Occipital lobe (tissue), 2 donors: ENCODE results near the gene CYP2E1. TPM values are rescaled to one million over a fixed set of nuclear protein-coding genes. Genes with fewer than 3 reads are reported as not detected.
"Not testable (repeated sequence)": the region's sequence is repeated elsewhere in the genome, so short reads cannot be mapped to it uniquely, and the experiment has no call there.

ENCODE experiments used
- DNase-seq: peaks from one replicate; lab custom pipeline; 2025; lab: John Stamatoyannopoulos, UW
- total RNA-seq: library from RNA; depleted of rRNA; stranded (reverse); fragments of >200 nt; gene quantifications from one replicate; pipeline ENCODE4 v1.2.3, GENCODE V29; 2014

Gene CYP2E1
- total RNA-seq, 1 donor from 2014 or later, result 10.5 TPM

DNA sequence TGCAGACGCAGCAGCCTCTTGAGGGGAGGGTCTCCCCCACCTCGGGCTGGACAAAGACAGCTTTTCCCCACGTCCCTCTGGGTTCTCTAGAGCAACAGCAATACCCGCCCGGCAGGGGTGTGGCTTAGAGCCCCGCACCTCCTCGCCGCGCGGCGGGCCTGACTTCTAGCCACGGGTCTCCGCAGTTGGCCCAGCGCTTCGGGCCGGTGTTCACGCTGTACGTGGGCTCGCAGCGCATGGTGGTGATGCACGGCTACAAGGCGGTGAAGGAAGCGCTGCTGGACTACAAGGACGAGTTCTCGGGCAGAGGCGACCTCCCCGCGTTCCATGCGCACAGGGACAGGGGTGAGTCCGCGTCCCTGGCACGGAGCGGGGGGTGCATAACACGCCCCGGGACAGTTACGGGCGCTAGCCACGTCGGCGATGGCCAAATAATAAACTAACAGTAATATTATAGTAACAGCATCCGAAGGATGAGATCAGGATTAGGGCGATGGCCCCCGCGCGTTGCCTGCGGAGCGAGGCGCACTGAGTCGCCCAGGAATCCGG is 1.2 kb downstream of the CYP2E1 start:
- DNase-seq, result no peak

DNA sequence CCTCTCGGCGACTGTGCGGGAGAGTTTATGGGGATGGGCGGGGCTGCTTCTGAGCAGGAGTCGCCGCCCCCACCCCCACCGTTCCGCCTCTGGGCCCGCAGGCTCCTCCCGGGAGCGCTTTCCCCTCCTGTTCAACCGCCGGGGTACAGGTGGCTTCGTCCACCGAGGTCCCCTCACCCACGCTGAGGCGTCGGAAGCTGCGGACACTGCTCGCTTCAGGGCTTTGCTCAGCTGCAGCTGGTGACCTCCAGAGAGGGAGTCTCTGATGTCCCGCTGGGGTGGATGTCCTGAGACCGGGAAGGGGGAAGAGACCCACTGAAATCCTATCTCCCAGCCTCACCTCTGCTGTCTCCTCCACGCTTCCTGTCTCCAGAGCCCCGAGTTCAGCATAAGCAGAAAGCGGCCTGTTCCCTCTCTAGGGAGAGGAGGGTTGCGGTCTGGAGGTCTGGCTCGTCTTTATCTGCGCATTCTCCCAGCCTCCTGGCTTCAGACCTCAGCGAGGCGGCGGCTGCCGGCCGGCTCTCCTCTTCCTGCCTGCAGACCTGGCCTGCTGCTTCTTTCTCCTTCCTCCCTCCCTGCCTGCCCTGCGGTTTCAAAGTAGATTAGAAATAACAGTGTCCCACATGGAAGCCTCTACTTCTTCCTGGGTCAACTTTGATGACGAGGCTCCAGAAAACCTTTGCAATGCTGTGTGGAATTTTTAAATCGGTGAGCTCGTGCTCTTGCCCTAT is 1.8 kb downstream of the CYP2E1 start:
- no peak for DNase-seq

DNA sequence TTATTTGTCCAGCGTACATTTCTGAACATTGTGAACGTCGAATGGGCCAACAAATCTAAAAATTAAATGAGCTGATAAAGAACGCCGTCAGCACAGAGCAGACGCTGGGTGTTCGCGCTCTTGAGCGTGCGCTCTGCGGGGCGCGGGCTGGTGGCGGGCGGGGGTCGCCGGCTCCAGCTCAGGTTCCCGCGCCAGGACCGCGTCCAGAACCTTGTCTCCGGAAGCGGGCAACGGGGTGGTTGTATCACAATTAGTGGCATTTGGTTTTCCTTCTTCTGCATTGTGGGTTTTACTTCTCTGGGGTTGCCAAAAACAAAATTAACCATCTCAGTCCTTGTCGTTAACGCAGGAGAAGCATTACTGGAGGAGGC is 2.4 kb downstream of the CYP2E1 start:
- no peak for DNase-seq

DNA sequence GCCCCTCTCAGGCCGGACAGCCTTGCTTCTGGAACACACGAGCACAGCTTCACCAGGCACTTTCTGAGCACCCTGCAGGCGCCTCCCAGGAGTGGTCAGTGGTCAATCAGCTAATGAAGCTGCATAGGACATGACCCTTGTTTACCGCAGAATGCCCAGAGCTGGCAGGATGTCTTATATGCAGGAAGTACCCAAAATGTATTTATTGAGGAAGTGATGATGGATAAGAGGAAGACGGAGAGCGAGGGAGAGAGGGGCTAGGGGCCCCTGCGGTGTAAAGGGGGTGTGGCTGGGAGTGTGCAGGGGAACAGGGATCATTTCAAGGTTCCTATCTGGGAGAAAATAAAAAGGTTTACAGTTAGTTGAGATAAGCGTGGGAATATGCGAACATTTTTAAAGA is 3.3 kb downstream of the CYP2E1 start:
- no peak for DNase-seq

DNA sequence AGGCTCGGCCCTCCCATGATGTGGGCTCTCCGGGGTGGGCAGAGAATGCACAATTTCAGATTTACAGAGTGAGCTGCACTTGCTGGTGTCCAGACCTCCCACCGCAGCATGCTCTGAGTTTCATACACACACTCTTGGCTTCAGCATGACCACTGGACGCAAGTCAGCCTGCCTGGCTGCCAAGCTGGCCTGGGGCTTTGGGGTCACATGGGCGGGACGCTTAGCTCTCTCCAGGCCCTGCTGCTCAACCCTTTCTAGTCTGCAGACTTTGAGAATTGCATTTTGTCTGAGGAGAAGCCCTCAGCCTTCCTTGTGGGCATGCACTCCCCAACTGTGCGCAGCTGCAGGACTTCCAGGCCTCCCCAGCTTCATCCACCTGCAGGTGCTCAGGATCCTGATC is 5.7 kb downstream of the CYP2E1 start:
- DNase-seq, result no peak

DNA sequence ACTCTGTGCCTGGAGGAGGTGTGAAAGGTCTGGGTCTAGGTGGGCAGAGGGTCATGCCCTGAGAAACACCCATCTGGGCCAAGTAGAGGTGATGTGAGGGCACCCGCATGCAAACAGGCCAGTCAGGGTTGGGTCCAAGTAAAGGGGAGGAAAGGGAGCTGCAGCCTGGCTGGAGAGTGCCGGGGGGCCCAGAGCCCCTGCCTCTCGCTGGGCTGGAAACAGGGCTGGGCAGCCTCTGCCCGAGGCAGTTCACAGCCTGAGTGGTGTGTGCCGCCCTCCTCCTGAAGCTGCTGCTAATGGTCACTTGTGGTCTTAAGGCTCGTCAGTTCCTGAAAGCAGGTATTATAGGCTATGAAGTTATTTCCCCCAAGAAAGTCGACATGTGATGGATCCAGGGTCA is 7.3 kb downstream of the CYP2E1 start:
- DNase-seq, result no peak

DNA sequence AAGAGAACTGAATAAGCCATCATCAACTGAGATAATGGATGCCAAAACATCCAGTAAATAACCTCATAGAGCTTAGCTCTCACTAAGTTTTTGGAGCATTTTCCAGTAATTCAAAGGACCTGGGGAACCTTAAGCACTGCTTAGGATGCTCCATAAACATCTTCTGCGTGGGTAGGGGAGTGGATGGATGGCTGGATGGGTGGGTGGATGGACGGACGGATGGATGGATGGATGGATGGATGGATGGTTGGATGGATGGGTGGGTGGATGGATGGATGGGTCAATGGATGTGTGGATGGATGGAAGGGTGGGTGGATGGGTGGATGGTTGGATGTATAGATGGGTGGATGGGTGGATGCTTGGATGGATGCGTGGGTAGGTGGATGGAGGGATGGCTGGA is 9.0 kb downstream of the CYP2E1 start:
- DNase-seq, result no peak

DNA sequence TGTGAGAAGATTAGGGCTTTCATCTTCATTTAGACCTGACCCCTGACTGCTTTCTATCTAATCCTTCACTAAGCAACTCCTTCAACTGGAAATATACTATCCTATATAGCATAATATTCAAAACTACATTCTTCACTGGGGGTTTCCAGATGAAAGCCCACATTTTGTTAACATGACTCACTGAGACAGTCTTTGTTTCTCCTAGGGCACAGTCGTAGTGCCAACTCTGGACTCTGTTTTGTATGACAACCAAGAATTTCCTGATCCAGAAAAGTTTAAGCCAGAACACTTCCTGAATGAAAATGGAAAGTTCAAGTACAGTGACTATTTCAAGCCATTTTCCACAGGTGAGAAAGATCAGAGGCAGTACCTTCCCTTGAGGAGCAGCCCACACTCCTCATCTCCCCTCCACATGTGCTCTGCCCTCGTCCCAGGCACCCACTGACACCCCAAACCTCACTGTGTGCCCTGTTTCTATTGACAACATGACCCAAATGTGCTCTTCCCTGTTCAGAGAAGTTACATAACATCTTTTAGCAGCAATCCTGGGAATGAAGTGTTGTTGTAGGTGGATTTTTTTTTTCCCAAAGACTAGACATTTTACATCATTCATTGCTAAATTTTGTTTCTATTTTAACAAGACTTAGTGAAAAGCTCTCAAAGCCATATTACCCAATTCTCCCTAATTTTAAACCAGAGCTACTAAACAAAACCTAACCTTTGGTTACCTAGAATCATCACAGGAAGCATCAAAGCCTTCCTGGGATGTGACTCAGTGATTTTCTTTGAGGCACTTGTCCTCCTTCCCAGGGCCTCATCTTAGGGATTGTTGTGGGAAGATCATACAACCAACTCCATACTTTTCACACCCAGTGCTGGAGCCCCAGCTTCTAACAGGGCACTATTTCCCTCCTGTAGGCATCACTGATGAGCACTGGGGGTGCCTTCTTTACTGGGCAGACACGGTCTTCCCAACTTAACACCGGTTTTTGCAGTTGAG is 10.7 kb downstream of the CYP2E1 start:
- DNase-seq, result no peak

DNA sequence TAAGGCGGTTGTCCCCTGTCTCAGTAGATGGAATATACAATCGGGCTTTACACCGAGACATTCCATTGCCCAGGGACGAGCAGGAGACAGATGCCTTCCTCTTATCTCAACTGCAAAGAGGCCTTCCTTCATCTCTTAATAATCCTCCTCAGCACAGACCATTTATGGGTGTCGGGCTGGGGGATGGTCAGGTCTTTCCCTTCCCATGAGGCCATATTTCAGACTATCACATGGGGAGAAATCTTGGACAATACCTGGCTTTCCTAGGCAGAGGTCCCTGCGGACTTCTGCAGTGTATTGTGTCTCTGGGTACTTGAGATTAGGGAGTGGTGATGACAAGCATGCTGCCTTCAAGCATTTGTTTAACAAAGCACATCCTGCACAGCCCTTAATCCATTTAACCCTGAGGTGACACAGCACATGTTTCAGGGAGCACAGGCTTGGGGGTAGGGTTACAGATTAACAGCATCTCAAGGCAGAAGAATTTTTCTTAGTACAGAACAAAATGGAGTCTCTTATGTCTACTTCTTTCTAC is 14.3 kb downstream of the CYP2E1 start:
- DNase-seq, result not testable (repeated sequence)

DNA sequence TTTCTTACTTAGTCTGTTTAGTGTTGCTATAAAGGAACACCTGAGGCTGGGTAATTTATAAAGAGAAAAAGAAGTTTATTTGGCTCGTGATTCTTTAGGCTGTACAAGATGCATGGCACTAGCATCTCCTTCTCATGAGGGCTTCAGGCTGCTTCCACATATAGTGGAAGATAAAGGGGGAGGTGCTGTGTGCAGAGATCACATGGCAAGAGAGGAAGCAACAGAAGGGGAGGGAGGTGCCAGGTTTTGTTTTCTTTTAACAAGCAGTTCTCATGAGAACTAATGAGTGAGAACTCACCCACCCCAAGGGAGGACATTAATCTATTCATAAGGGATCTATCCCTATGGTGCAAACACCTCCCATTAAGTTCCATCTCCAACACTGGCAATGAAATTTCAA is 17.3 kb downstream of the CYP2E1 start:
- DNase-seq, result no peak

DNA sequence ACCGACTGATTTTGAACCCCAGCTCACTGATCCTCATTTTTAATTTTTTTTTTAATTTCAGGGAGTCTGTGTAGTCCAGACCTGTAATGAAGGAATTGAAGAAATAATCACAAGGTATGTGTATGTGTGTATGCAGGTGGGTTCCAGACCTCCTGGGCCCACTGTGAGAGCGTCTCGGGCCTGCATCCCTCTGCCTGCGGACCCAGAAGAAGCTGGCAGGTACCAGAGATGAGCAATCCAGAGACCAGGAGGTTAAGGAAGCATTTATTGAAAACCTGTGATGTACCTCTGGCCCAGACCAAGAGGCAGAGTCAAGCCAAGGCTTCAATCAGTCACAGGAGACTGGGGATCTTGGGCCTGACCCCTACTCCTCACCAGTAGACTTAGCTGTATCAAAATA is 27.4 kb downstream of the CYP2E1 start:
- no peak for DNase-seq

DNA sequence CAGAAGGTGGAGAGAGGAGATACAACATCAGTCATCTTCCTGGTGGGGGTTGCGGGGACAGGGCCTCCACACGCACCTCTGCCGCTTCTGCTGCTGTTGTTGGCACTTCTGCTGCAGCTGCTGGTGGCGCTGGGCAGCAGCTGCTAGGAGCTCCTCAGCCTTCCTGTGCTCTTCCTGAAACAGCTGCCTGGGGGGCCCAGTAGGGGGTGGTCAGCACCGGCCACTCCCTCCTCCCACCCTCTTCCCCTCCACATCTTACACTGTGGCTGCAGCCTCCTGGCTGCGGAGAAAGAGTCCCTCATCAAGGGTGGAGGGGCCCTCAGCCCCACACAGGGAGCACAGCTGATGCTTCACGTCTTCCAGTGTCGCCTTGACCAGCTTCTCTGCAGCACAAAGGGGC is 28.4 kb downstream of the CYP2E1 start:
- no peak for DNase-seq

DNA sequence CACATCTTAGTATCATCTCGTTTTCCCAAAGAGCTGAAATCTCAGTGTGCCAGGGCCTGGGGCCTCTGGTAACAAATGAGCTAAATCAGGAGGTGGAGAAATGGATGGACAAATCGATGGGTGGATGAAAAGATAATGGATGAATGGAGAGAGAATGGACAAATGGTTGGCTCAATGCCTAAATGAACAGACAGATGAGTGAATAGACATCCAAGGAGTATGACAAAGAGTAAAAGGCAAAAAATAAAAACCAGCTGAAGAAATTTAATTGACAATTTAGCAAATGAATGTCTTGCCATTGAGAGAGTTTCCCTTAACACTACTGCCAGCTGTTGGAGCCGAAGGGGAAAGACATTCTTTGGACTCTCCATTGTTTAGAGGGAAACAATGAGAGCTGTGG is 30.2 kb downstream of the CYP2E1 start:
- DNase-seq, result no peak

DNA sequence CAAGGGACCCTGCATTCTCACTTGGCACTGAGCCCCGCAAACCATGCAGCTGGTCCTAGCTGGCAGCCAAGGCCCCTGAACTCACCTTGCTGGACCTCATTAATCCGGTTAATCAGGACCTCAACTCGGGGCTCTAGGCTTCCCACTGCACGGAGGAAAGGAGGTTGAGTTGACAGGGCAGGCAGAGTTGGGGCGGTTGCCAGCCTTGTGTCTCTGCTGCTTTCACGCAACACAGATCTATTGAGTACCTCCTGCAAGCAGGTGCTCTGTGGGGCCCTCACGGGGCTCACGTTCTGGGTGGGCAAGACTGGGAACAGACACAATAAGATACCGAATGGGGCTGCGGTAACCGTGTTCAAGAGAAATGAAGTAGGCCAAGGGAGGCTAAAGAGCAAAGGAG is 32.1 kb downstream of the CYP2E1 start:
- DNase-seq, result no peak

DNA sequence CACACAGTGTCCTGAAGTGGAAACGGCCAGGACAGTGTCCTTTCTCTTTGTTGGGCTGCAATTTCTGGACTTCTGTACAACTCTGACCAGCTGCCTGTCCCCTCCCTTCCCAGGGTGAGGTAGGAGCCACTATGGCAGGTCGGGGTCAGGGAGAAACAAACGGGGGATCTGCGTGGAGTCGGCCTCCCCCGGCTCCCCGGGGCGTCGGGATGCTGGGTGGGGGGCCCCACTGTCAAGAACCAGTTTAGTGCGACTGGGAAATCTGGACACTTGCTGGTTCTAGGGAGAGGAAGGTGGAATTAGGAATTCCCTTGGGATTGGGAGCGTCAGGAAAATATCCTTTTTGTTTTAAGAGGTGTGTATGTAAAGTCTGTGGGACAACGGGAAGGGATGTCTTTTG is 37.7 kb downstream of the CYP2E1 start:
- DNase-seq, result no peak

DNA sequence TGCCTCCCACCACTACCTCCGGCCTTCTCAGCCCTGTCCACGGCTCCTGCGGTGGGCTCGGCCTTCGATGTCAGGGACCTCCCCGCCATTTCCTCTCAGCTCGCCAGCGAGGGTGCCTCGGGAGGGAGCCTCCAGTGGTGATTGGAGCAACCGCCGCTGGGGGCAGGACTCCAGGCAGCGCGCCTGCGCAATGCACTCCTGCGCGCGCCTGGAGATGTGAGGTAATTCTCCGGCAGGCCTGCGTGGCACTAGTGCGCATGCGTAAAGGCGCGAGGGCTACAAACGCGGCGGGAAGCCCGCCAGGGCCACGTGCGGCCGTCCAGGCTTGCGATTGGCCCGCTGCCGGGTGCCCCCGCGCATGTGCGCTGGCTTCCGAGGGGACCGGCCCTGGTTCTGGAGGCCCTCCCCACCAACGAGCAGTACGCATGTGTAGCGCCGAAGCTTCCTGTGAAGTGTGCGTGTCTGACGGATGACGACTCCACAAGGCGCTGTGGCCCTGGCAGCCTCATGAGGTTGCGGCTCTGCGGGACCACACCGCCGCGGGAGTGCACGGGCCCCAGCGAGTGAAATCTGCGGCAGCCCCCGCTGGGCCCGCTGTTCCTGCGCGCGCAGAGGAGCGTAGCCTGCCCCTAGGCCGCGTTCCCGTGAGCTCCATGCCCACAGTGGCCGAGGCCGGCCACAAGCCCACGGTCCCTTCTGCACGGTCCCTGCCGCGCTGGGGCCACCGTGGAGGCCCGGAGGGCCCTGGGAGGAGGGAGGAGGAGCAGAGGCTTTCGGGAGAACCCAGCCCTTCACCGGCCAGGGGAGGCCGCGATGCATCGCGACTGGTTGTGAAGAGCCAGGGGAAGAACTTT is 38.5 kb downstream of the CYP2E1 start, which contains the start of gene SYCE1:
Gene SYCE1 (minus strand): TSS at position 143 of the 854 bp plus-strand sequence. CDS start 54 bp downstream, at position 89.
- DNase-seq, result peak; percentile 23

DNA sequence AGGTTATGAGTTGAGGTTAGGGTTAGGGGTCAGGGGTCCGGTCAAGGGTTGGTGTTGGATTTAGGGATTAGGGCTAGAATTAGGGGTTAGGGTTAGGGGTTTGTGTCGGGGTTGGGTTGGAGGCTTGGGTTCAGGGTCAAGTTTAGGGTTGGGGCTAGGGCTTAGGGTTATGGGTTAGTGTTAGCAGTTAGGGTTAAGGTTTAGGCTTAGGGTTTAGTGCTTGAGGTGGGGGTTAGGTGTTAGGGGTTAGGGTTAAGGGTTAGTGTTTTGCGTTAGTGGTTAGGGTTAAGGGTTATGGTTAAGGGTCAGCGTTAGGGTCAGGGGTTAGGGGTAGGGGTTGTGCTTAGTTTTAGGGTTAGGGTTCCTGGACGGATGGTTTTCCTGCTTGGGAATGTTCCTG is 40.0 kb downstream of the CYP2E1 start:
- no peak for DNase-seq

DNA sequence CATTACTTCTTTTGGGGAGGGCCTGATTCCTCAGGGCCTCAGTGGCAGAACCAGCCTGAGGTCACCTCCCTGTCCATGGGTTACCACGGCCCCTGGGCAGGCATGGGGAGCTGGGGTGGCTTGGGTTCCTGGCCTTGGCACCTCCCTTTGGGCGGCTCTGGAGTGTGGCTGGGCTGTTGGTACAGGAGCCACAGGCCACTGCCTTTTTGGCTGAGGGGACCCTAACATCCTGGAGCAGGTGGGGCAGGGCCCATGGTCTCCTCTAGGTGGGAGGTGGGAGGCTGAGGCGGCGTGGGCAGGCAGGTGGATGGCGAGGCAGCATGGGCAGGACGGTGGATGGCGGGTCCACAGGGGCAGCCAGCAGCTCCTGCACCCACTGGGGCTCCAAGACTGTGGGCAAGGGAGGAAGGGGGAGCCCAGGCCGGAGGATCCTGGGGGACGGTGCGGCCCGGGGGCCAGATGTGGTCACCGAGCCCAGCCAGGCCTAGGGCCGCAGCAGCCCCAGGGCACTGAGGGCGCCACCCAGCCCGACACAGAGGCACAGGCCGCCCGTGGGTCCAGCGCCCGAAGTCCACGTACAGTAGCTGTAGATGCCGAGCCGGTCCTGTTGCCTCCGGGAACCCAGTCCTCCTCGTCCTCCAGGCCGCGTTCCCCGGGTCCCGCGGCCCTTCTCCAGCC is 40.6 kb downstream of the CYP2E1 start:
- DNase-seq, result no peak

DNA sequence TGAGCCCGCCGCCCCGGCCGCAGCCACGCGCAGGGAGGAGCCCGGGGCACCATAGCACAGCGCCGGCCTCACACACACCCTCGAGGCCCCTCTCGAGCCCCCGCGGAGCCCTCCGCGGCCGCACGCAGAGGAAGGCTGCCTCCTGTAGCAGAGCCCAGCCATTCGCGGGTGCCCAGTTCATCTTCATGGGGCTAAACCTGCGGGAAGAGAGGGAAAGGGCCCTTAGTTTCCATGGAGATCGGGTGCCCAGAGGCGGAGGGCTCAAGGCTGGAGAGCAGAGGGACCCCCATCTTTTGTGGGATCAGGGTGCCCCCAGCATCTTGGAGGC is 41.1 kb downstream of the CYP2E1 start:
- DNase-seq, result no peak

DNA sequence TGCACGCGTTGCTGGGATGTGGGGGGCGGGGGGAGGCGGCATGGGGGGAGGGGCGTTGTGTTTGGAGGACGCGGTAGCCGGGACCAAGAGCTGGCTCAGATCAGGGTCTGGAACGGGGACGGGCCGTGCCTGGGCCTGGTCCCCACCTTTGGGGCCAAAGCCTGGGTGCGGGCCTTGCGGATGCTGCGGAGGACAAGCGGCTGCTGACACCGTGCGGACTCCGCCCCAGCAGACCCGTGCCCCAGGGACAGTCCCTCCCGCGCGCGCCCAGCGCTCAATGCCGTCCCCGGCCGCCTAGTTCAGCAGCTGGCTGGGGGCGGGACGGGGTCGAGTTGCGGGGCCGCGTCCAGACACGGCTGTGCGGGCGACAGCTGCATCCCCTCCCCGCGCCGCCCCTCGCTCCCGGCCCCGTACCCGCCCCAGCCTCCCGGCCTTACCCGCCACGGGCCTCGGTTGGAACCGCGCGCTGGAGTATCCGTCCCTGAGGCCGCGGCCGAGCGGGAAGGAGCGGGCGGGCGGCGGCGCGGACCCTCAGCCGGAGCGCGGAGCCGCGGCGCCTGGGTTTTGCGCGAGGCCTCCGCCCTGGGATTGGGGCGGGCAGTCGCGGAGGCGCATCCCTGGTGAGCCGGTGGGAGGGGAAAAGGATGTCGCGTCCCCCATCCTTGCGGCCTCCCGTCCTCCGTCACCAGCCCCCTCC is 41.8 kb downstream of the CYP2E1 start:
- DNase-seq, result not testable (repeated sequence)
